Measurements from ENCODE around the gene MIEF2.

- no peak for TF ChIP-seq POLR2A (IDR thresholded peaks at IDR 0.05)
- no peak for TF ChIP-seq CTCF (IDR thresholded peaks at IDR 0.05)
- no peak for TF ChIP-seq EP300 (IDR thresholded peaks at IDR 0.05; ENCODE audit: low read depth)
These were observed 3.7 kb upstream of the MIEF2 start for GRCh38 chr17:18256776-18257175.

Measured in transverse colon (tissue), 3 donors.